Stimulated activated CD4-positive, alpha-beta T cell treated with anti-CD3 and anti-CD28 coated beads, Interleukin-4, amount 100 ng/mL, for 4 hours (primary cell): ENCODE measurements around the gene MDM2.

Experiments
- DNase-seq, 2 experiments: peaks; one replicate each; pipeline ENCODE4 v3.0.0-alpha.2; 2020

Gene MDM2

GRCh38 chr12:68882251-68882964, 74.4 kb downstream of the MDM2 start:
- no peak for DNase-seq

GRCh38 chr12:68883151-68883550, 75.2 kb downstream of the MDM2 start:
- DNase-seq: no peak

- DNase-seq: no peak
Measured at GRCh38 chr12:68884251-68884650, 76.3 kb downstream of the MDM2 start.

GRCh38 chr12:68885381-68885780, 77.4 kb downstream of the MDM2 start:
- DNase-seq: no peak

GRCh38 chr12:68886636-68887572, 78.9 kb downstream of the MDM2 start:
- DNase-seq: no peak

GRCh38 chr12:68887641-68888040, 79.7 kb downstream of the MDM2 start:
- no peak for DNase-seq

- no peak for DNase-seq
Measured at GRCh38 chr12:68888243-68888642, 80.3 kb downstream of the MDM2 start.

- no peak for DNase-seq
Measured at GRCh38 chr12:68890701-68891113, 82.7 kb downstream of the MDM2 start.

- no peak for DNase-seq
Measured at GRCh38 chr12:68891141-68891540, 83.2 kb downstream of the MDM2 start.

- DNase-seq: no peak
Measured at GRCh38 chr12:68893201-68893600, 85.2 kb downstream of the MDM2 start.

GRCh38 chr12:68893741-68894140, 85.8 kb downstream of the MDM2 start:
- DNase-seq: no peak

GRCh38 chr12:68894276-68894855, 86.4 kb downstream of the MDM2 start:
- DNase-seq: no peak

GRCh38 chr12:68896881-68897540, 89.0 kb downstream of the MDM2 start:
- DNase-seq: no peak

GRCh38 chr12:68899251-68899771, 91.3 kb downstream of the MDM2 start:
- no peak for DNase-seq

- DNase-seq: no peak
Measured at GRCh38 chr12:68900241-68900640, 92.3 kb downstream of the MDM2 start.
